BE2C (cell line): ENCODE data around the gene SLIT1.

Experiments
- DNase-seq: peaks from one replicate; pipeline ENCODE4 v3.0.0-alpha.2; 2020
- H3K27me3 ChIP-seq: fragments of 250-450 bp; sonication (Bioruptor Pico); 2 replicates; pipeline ENCODE4 v1.5.1; 2020; ENCODE audit warnings: mild to moderate bottlenecking
- H3K36me3 ChIP-seq: fragments of 250-450 bp; sonication (Bioruptor Pico); 2 replicates; pipeline ENCODE4 v1.5.1; 2020; ENCODE audit warnings: mild to moderate bottlenecking
- H3K4me1 ChIP-seq: fragments of 250-450 bp; sonication (Bioruptor Pico); 2 replicates; pipeline ENCODE4 v1.5.1; 2020
- H3K4me3 ChIP-seq: 2 replicates; pipeline ENCODE4 v1.5.1; 2011; ENCODE audit warnings: low read depth, low read length
- H3K9me3 ChIP-seq: fragments of 250-450 bp; sonication (Bioruptor Pico); 2 replicates; pipeline ENCODE4 v1.5.1; 2020
- TF ChIP-seq, protein P1 (sequence below): IDR thresholded peaks from 2 replicates; pipeline ENCODE4 v1.5.1; 2012; ENCODE audit warnings: mild to moderate bottlenecking, low read depth, low read length

Gene SLIT1

DNA sequence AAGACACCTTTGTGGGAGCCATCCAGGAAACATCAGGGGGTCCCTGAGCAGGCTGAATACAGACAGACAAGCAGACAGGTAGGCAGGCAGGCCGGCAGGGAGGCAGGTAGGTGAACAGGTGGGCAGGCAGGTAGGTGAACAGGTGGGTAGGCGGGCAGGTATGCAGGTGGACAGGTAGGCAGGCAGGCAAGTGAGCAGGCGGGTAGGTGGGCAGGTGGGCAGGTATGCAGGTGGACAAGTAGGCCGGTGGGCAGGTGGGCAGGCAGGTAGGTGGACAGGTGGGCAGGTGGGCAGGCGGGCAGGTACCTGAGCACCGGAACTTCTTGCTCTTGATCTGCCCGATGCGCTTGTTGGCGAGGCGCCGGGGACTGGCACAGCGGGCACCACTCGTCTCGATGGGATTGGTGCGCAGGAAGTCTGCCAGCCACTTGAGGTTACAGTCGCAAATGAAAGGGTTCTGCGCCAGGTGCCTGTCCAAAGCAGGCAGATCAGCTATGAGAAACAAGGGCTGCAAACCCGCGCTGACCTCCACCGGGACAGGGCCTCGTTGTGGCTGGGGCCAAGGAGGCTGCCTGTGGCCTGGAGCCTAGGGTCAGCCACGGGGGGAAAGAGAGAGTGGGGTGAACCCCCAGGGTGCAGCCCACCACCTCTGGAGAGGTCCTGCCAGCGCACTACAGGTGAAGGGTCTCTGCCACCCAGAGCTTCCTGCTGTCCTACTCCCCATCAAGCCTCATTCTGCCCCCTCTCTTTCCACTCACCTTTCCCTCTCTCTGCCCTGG, 136.9 kb downstream of the SLIT1 start:
- DNase-seq = no peak
- Histone ChIP-seq H3K4me1 (peaks cover 7% of the 10 kb centered on the region), H3K27me3 (no peaks in the 10 kb centered on the region), H3K4me3 (no peak overlapping the region), H3K36me3 (no peaks in the 10 kb centered on the region), H3K9me3 (no peaks in the 10 kb centered on the region)
- TF ChIP-seq, protein P1, sequence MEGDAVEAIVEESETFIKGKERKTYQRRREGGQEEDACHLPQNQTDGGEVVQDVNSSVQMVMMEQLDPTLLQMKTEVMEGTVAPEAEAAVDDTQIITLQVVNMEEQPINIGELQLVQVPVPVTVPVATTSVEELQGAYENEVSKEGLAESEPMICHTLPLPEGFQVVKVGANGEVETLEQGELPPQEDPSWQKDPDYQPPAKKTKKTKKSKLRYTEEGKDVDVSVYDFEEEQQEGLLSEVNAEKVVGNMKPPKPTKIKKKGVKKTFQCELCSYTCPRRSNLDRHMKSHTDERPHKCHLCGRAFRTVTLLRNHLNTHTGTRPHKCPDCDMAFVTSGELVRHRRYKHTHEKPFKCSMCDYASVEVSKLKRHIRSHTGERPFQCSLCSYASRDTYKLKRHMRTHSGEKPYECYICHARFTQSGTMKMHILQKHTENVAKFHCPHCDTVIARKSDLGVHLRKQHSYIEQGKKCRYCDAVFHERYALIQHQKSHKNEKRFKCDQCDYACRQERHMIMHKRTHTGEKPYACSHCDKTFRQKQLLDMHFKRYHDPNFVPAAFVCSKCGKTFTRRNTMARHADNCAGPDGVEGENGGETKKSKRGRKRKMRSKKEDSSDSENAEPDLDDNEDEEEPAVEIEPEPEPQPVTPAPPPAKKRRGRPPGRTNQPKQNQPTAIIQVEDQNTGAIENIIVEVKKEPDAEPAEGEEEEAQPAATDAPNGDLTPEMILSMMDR = no peak

DNA sequence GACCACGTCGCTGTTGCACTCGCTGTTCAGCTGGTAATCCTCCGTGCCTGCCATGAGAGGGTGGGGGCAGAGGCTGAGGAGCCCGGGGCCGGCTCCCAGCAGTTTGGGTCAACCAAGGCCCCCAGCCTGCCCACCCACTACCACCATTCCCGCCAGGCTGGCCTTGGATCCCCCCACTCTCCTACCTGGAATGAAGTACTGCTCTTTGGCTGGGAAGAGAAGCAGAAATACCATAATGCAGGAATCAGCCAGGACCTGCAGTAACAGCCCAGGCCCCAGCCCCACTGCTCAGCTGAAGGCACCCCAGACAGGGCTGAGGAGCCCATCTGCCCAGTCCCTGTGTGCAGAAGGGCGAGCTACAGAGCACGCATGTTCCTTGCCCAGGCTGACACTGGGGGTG, 138.0 kb downstream of the SLIT1 start:
- Histone ChIP-seq H3K4me3 (no peak overlapping the region), H3K9me3 (no peaks in the 10 kb centered on the region), H3K36me3 (no peaks in the 10 kb centered on the region), H3K4me1 (no peaks in the 10 kb centered on the region), H3K27me3 (no peaks in the 10 kb centered on the region)
- no peak for DNase-seq
- TF ChIP-seq, protein P1 = no peak

DNA sequence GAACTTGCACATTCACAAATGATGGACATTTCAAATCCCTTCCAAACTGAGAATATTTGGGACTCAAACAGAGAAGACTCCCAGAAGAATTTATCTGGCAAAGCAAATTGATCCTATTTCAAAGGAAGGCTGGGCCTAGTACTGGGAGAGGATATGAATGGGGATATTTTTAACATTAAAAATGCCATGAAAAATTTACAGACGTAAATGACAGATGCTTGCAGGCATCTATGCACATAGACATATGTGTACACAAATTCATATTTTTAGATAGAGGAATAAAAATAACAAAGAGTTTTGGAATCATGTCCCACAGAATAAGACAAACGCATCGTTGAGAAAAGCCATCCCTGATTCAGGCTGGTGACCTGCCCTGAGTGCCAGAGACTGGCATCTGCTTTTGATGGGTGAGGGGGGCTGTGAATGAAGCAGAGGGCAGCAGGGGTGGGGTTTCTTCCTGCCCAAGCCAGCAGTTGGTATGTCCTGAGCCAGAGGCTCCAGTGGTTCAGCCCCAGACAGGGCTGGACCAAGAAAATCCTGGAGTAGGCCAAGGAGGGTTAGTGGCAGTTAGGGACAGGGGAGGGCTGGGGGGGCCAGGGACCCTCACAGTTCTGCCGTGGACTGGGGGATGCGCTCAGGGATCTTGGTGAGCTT, 138.5 kb downstream of the SLIT1 start:
- Histone ChIP-seq H3K4me3 (no peak overlapping the region), H3K27me3 (no peaks in the 10 kb centered on the region), H3K9me3 (no peaks in the 10 kb centered on the region), H3K36me3 (no peaks in the 10 kb centered on the region), H3K4me1 (no peaks in the 10 kb centered on the region)
- TF ChIP-seq, protein P1 = no peak
- DNase-seq = no peak

DNA sequence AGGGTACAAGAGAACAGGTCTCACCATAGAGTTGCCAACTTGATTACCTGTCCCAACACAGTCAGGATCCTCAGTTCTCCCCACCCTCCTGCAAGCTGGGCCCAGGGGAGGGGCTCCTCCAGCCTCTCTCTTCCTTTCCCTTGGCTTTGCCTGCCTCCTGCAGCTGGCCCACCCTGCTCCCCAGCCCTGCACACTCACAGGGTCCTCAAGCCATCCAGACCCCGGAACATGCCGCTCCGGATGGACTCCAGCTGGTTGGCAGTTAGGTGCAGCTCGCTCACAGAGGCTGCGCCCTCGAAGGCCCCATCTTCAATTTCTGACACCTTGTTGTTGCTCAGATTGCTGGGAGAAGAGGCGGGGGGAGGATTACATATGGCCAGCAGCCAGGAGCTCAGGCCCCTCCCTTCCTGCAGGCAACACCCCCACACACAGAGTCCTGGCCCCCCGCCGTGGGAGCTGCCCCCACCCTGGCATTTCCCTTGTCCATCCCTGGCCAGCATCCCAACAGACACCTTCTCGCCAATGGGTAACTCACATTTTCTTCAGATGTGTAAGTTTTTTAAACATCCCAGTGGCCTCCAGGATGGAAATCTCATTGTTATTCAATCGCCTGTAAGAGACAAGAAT, 139.2 kb downstream of the SLIT1 start:
- no peaks in the 10 kb centered on the region for H3K4me1 ChIP-seq
- H3K36me3 ChIP-seq = no peaks in the 10 kb centered on the region
- no peaks in the 10 kb centered on the region for H3K9me3 ChIP-seq
- DNase-seq = no peak
- H3K27me3 ChIP-seq = no peaks in the 10 kb centered on the region
- TF ChIP-seq, protein P1 = no peak
- H3K4me3 ChIP-seq = no peak overlapping the region

DNA sequence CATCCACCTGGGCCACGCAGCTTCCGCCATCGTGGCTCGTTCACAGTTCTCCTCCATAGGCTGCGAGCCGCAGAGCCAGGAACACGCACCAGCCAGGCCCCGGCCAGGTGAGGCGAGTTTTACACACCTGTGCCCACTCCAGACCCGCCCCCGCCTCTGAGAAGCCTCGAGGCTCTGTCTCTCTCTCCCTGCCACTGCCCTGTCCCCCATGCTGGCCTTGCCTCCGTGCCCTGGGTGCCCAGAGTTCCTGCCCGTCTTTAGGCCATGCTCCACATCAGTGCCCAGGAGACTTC, 142.2 kb downstream of the SLIT1 start:
- H3K9me3 ChIP-seq = no peaks in the 10 kb centered on the region
- DNase-seq = no peak
- no peaks in the 10 kb centered on the region for H3K4me1 ChIP-seq
- TF ChIP-seq, protein P1 = no peak
- H3K27me3 ChIP-seq = no peaks in the 10 kb centered on the region
- H3K4me3 ChIP-seq = no peak overlapping the region
- H3K36me3 ChIP-seq = no peaks in the 10 kb centered on the region
